ENCODE data around the gene GTF2F2. TPM values are rescaled to one million over a fixed set of nuclear protein-coding genes. Genes with fewer than 3 reads are reported as not detected.

Gene GTF2F2
- total RNA-seq, 2 donors from 2014 or later, result 20.7 to 32.1 TPM

DNA sequence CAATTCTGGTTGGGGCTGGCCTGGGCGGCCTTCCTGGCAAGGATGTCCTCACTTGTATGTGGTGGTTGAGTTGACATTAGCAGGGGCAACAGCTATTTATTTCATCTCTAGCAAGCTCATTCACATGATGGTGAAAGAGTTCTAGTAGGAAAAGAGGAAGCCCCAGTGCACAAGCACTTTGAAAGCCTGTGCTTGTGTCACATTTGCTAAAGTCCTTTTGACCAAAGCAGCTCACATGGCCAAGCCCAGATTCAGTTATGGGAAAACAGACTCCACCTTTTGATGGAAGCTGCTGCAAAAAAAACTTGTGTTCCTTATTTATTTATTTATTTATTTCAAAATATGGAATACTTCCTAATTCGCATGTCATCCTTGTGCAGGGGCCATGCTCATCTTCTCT lies 17.2 kb downstream of the GTF2F2 start:
- Mint-ChIP-seq H3K36me3 (peaks cover 19% of the 10 kb centered on the region), H3K4me1 (ENCODE audit: low read depth in 2 of 2) (peaks cover 11 to 23% of the 10 kb centered on the region in 2 donors), H3K27ac (no peak overlapping the region), H3K27me3 (no peaks in the 10 kb centered on the region), H3K9me3 (peaks cover 9% of the 10 kb centered on the region), H3K4me3 (no peak overlapping the region)
- no peak for ATAC-seq
- DNase-seq (ENCODE audit: low spot score), result no peak

DNA sequence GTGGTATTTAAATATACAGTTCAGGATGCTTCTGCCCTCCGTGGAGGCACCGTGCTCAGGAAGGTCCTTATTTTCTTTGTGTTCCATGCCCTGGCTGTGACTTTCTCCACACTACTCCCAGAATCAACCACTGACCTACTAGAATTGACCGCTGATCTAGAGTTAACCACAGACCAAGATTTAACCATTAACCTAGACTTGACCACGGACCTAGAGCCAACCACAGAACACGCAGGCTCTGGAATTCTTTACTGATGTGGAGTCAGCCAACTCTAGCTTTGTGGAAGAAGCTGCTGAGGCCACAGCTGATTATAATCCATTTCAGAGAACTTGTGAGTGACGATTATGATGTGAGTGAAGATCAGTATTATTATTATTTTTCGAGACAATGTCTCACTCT lies 18.0 kb downstream of the GTF2F2 start:
- DNase-seq (ENCODE audit: low spot score) (no peak), ATAC-seq (no peak)
- H3K36me3 Mint-ChIP-seq, result peaks cover 12% of the 10 kb centered on the region
- H3K27me3 Mint-ChIP-seq, result no peaks in the 10 kb centered on the region
- no peak overlapping the region for H3K27ac Mint-ChIP-seq
- no peak overlapping the region for H3K4me3 Mint-ChIP-seq
- peaks cover 15 to 23% of the 10 kb centered on the region in 2 donors for H3K4me1 Mint-ChIP-seq (ENCODE audit: low read depth in 2 of 2)
- H3K9me3 Mint-ChIP-seq, result peaks cover 3% of the 10 kb centered on the region

DNA sequence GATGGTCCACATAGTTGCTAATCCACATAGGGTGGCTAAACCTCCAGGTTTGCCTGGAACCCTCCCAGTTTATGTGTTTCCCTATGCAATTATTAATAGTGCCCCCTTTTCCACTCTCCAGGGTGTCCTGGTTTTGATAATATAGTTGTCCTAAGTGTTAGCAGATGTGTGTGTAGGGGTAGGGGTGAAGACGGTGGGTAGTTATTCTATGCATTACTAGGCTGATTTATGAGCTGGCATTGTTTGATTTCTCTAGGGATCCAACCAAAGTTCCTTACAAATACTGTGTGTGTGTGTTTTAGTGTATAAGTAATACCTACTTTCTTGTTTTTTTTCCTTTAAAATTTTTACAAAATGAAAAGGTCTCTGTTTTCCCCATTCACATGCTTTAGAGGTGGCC lies 21.1 kb downstream of the GTF2F2 start:
- ATAC-seq (no peak), DNase-seq (ENCODE audit: low spot score) (no peak)
- Mint-ChIP-seq H3K4me3 (no peak overlapping the region), H3K36me3 (peaks cover 12% of the 10 kb centered on the region), H3K27me3 (no peaks in the 10 kb centered on the region), H3K9me3 (no peaks in the 10 kb centered on the region), H3K4me1 (ENCODE audit: low read depth in 2 of 2) (peaks cover 24 to 27% of the 10 kb centered on the region in 2 donors), H3K27ac (no peak overlapping the region)

DNA sequence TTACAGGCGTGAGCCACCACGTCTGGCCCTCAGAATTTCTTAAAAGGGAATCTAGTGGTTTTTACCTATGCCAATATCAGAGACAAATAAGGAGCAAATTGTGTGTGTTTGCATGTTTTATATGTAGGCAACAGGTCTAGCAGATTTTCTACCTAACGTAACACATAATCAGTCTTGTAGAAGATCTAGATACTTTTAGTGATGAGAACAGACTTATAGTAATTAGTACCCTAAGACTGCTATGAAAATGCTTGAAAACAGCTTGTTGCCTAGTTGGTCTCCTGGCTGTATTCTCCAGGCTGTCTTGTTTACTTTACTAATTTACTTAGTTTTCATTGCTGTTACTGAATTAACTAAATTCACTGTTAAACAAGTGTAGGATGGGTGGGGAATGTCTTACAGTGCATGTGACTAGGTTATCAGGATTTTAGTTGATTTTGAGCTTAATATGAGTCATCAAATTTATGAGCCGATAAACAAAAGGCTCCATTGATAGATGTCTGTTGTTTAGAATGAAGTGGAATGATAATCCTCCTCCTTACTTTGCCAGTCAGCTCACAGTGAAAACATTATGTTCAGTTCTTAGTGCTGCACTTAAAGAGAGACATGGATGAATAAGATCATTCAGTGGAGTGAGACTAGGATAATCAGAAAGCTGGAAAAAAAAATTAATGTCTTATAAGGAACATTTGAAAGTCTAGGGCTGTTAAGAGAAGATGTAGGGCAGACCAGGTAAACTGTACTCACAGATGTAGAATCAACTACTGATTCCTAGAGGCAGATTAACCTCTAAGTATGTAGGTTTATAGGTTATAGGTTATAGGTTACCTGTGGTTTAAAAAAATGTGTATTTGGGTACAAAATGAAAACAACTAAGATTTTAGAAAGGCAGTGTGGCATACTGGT lies 22.4 kb downstream of the GTF2F2 start:
- Mint-ChIP-seq H3K27ac (peak overlapping the region in 1 of 2 donors; percentile 24), H3K27me3 (no peaks in the 10 kb centered on the region), H3K4me1 (ENCODE audit: low read depth in 2 of 2) (peaks cover 28 to 35% of the 10 kb centered on the region in 2 donors), H3K4me3 (no peak overlapping the region), H3K36me3 (peaks cover 12% of the 10 kb centered on the region), H3K9me3 (no peaks in the 10 kb centered on the region)
- ATAC-seq (no peak), DNase-seq (ENCODE audit: low spot score) (no peak)

DNA sequence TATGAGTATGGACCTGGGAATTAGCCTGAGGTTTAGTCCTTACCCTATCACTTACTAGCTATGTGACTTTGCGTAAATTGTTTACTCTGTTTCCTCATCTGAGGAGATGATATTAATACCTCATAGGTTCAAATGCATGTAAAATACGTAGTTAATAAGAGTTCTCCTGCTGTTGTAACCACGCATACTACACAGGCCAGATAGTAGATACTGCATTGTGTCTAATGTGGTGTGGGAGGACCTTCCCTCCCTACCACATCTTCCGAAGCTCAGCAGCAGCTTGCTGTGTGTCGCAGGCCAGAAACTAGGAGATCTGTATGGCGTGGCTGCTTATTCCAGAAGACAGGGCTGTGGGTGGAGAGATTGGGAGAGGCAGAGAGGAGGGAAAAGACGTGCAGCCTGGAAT lies 23.0 kb downstream of the GTF2F2 start:
- no peak for DNase-seq (ENCODE audit: low spot score)
- Mint-ChIP-seq H3K36me3 (peaks cover 7% of the 10 kb centered on the region), H3K27me3 (no peaks in the 10 kb centered on the region), H3K9me3 (no peaks in the 10 kb centered on the region), H3K4me1 (ENCODE audit: low read depth in 2 of 2) (peaks cover 27 to 35% of the 10 kb centered on the region in 2 donors), H3K4me3 (no peak overlapping the region), H3K27ac (peak overlapping the region in 1 of 2 donors; percentile 24)
- ATAC-seq, result no peak

DNA sequence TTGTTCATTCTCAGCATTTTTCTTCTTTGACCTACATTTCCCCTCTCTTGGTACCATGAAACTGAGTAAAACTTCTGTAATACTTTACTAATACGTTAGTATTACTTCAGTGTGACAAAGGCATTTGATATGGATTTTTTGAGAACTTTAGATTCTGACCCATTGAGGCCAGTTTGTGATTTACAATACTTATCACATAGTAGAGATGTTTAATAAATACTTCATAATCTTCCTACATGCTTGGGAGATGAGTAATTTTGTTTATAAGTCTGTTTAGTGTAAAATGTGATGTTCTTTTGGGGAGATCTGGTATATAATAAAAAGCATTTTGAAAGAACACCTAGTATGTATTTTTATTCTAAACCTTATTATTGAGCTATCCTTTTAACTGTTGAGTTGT lies 29.7 kb downstream of the GTF2F2 start:
- H3K9me3 Mint-ChIP-seq, result no peaks in the 10 kb centered on the region

DNA sequence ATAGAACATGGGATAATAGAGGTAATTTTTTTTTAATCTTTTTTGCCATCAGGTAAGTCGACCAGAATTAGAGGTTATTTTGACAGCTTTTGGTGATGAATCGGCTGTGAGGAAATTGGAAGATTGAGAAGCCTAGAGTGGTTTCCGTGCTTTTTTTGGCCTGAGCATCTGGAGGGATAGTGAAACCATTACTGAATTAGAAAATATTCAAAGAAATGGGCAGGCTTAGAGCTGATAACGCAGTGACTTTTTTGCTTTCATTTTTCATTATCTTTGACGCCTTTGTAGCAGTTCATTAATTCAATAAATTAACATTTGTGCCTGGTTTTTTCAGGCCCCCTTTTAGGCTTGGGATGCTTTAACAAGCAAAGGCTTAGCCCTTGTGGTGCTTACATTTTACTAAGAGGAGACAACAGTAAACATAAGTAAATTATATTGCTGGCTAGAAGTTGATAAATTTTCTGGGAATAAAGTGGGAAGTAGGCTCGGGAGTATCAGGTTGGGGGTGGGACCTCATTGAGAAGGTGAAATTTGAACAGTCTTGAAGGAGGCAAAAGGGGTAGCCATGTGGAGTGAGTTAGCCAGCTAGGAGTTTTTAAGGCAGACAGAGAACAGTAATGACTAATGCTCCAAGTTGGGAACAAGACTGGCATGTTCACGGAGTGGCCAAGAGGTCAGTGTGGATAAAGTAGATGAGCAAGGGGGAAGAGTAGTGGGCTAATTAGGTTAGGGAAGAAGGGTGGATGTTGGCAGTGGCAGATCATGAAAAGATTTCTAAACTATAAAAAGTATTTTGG lies 36.5 kb downstream of the GTF2F2 start:
- no peak overlapping the region for H3K27ac Mint-ChIP-seq
- DNase-seq (ENCODE audit: low spot score) (no peak), ATAC-seq (no peak)
- no peak overlapping the region for H3K4me3 Mint-ChIP-seq
- no peaks in the 10 kb centered on the region for H3K9me3 Mint-ChIP-seq
- H3K36me3 Mint-ChIP-seq, result peaks cover 31% of the 10 kb centered on the region
- H3K4me1 Mint-ChIP-seq (ENCODE audit: low read depth in 2 of 2), result peaks cover 0 to 3% of the 10 kb centered on the region in 2 donors
- H3K27me3 Mint-ChIP-seq, result no peaks in the 10 kb centered on the region

More for the DNA sequence above, 29.7 kb downstream of the GTF2F2 start:
- Mint-ChIP-seq H3K4me1 (ENCODE audit: low read depth in 2 of 2) (peaks cover 15 to 16% of the 10 kb centered on the region in 2 donors), H3K4me3 (no peak overlapping the region), H3K27me3 (no peaks in the 10 kb centered on the region), H3K27ac (peak overlapping the region in 1 of 2 donors; percentile 53), H3K36me3 (peaks cover 6% of the 10 kb centered on the region)
- ATAC-seq (no peak), DNase-seq (ENCODE audit: low spot score) (no peak)

DNA sequence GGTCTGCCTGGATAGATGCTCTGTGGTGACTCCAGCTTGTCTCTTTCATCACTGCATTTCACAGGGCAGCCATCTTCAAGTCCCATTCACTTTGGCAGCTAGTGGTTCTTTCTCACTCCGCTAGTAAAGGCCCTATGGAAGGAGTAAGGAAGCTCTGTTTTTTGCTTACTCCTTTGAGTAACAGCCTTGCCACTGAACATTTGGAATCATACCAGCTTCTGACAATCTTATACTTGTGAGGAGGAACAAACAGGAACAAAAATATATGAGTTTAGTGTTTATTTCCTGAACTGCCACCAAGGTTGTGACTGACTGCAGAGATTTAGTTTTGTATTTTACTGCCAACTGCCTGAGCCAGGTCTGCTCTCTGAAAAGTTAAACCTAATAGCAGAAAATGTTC lies 41.9 kb downstream of the GTF2F2 start:
- Mint-ChIP-seq H3K4me1 (ENCODE audit: low read depth in 2 of 2) (peaks cover 0 to 3% of the 10 kb centered on the region in 2 donors), H3K9me3 (no peaks in the 10 kb centered on the region), H3K27ac (no peak overlapping the region), H3K4me3 (no peak overlapping the region), H3K27me3 (no peaks in the 10 kb centered on the region), H3K36me3 (peaks cover 12% of the 10 kb centered on the region)
- no peak for ATAC-seq
- DNase-seq (ENCODE audit: low spot score), result no peak

DNA sequence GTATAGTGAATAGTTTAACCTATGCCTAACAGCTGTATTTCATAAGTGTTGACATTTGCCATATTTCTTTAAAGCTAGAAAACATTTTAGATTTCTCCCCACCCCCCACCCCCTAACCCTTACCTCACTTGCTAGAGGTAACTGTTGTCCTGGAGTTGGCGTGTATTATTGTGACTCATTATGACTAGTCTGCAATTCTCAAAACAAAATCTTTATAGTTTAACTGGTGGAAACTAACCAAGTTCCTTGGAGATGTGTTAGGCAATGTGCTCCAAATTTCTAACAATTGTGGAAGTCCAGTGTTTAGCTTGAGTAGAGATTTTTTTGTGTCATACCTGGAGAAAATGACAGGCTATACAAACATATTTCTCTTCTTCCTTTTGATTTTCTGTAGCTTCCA lies 42.5 kb downstream of the GTF2F2 start:
- no peak overlapping the region for H3K27ac Mint-ChIP-seq
- H3K4me1 Mint-ChIP-seq (ENCODE audit: low read depth in 2 of 2), result peaks cover 0 to 3% of the 10 kb centered on the region in 2 donors
- no peaks in the 10 kb centered on the region for H3K27me3 Mint-ChIP-seq
- no peak overlapping the region for H3K4me3 Mint-ChIP-seq
- DNase-seq (ENCODE audit: low spot score) (no peak), ATAC-seq (no peak)
- no peaks in the 10 kb centered on the region for H3K9me3 Mint-ChIP-seq
- peaks cover 10% of the 10 kb centered on the region for H3K36me3 Mint-ChIP-seq

DNA sequence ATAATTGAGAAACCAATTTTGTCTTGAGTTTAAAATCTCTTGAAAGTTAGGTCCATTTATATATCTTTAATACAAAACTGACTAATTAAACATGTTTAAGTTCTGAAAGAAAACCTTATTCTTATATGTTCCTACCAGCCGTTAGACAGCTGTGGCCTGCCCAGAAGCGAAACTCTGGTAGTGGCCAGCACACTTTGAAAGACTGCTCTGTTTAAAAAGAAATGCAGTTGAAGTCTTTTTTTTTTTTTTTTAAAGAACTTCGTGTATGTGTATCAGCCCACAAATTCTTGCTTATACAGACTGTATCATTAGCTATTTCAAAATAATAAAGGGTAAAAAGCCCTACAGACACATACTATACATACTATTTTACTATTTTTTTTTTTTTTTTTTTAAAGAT lies 46.5 kb downstream of the GTF2F2 start:
- no peak for ATAC-seq
- H3K27me3 Mint-ChIP-seq, result no peaks in the 10 kb centered on the region
- no peak for DNase-seq (ENCODE audit: low spot score)
- no peak overlapping the region for H3K27ac Mint-ChIP-seq
- H3K4me3 Mint-ChIP-seq, result no peak overlapping the region
- H3K36me3 Mint-ChIP-seq, result peaks cover 6% of the 10 kb centered on the region
- no peaks in the 10 kb centered on the region for H3K9me3 Mint-ChIP-seq
- peaks cover 4 to 5% of the 10 kb centered on the region in 2 donors for H3K4me1 Mint-ChIP-seq (ENCODE audit: low read depth in 2 of 2)

DNA sequence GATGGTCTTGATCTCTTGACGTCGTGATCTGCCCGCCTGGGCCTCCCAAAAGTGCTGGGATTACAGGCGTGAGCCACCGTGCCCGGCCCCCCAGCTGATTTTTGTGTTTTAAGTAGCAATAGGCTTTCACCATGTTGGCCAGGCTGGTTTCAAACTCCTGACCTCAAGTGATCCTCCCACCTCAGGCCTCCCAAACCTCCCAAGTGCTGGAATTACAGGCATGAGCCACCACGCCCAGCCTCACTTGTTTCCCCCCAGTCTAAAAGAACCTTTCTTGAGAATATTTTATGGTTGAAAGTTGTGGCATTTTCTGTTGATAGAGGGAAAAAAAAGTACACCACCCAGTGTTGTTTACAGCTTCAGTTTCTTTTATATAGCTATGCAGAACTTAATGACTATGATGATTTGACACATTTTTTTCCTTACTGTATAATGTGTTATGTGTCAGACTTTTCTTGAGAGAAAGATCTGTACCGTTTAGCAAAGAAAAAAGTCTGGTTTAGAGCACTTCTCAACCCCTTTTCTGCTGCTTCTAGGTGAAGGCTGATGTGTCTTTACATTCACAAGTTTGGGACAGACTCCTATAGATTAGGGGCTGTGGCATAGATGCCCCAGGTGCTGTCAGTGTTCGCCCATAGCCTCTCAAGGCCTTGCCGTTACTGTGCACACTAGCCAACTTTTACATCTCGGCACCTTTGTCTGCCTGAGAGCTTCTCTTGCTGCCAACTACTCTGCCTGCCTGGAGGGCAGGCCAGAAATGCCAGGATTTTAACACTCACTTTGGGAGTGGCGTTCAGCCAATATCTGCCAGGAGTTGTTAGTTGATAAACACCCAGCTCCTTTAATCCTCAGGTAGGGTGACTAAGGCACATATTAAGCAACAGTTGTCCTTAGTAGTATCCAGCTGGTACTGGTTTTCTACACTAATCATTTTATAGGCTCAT lies 47.6 kb downstream of the GTF2F2 start:
- no peak for DNase-seq (ENCODE audit: low spot score)
- ATAC-seq, result no peak
- no peaks in the 10 kb centered on the region for H3K9me3 Mint-ChIP-seq
- H3K27ac Mint-ChIP-seq, result no peak overlapping the region
- no peak overlapping the region for H3K4me3 Mint-ChIP-seq
- H3K36me3 Mint-ChIP-seq, result peaks cover 10% of the 10 kb centered on the region
- no peaks in the 10 kb centered on the region for H3K27me3 Mint-ChIP-seq
- peaks cover 5 to 6% of the 10 kb centered on the region in 2 donors for H3K4me1 Mint-ChIP-seq (ENCODE audit: low read depth in 2 of 2)

DNA sequence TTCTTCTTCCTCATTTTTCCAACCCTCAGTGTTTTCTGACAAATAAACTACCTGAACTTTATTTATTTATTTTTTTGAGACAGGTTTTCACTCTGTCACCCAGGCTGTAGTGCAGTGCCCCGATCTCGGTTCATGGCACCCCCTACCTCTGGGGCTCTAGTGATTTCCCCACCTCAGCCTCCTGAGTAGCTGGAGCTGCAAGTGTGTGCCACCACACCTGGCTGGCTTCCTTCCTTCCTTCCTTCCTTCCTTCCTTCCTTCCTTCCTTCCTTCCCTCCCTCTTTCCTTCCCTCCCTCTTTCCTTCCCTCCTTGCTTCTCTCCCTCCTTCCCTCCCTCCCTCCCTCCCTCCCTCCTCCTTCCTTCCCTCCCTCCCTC lies 48.2 kb downstream of the GTF2F2 start:
- H3K4me3 Mint-ChIP-seq, result no peak overlapping the region

DNA sequence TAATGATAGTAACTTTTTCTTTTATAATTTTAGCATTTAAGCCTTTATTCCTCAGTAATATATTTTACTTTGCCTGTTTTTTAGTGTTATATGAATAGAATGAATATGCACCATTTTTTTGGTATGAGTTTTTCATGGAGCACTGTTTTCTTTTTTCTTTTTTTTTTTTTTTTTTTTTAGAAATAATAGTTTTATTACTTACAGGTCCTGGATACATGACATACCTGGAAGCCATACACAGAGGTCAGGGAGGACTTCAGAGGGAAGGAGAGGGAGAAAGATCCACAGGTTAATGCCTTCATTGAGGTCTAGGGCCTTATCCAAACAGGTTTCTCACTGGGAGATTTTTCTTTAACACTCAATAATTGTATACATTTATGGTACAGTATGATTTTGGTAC lies 54.2 kb downstream of the GTF2F2 start:
- DNase-seq (ENCODE audit: low spot score), result no peak

More for the DNA sequence above, 48.2 kb downstream of the GTF2F2 start:
- H3K9me3 Mint-ChIP-seq, result no peaks in the 10 kb centered on the region
- DNase-seq (ENCODE audit: low spot score), result no peak
- H3K4me1 Mint-ChIP-seq (ENCODE audit: low read depth in 2 of 2), result peaks cover 8% of the 10 kb centered on the region in 2 donors
- no peak for ATAC-seq
- H3K27ac Mint-ChIP-seq, result no peak overlapping the region
- H3K36me3 Mint-ChIP-seq, result peaks cover 10% of the 10 kb centered on the region
- H3K27me3 Mint-ChIP-seq, result no peaks in the 10 kb centered on the region

More for the DNA sequence above, 54.2 kb downstream of the GTF2F2 start:
- Mint-ChIP-seq H3K36me3 (peaks cover 10% of the 10 kb centered on the region), H3K4me1 (ENCODE audit: low read depth in 2 of 2) (peaks cover 26 to 28% of the 10 kb centered on the region in 2 donors), H3K4me3 (no peak overlapping the region), H3K27ac (no peak overlapping the region), H3K27me3 (no peaks in the 10 kb centered on the region), H3K9me3 (no peaks in the 10 kb centered on the region)
- ATAC-seq, result no peak
